Stomach (tissue), 9 donors: ENCODE results near the gene SH3RF2. TPM values are rescaled to one million over a fixed set of nuclear protein-coding genes. Genes with fewer than 3 reads are reported as not detected.
A peak's percentile ranks its signal among the peaks of the same experiment; 100 is the strongest.

ENCODE experiments used
- DNase-seq, 2 donors: peaks; one replicate each; pipeline versions ENCODE4 v3.0.0 to v3.0.0-alpha.2; 2013 to 2019
- H3K27ac ChIP-seq, 5 donors: fragments of 200-600 bp in 4 of 5; sonication (generic) in 4 of 5; one replicate each; pipeline ENCODE4 v1.5.1; 2013 to 2019; ENCODE audit warnings: mild to moderate bottlenecking in 1 of 5, moderate library complexity in 1 of 5
- H3K27me3 ChIP-seq, 3 donors: fragments of 200-600 bp; sonication (generic); one replicate each; pipeline ENCODE4 v1.5.1; 2017 to 2019; ENCODE audit warnings: mixed run types in 1 of 3
- H3K36me3 ChIP-seq, 4 donors: fragments of 200-600 bp; sonication (generic); 1 replicate in 3 of 4; 2 replicates in 1 of 4; pipeline ENCODE4 v1.5.1; 2016 to 2019
- H3K4me1 ChIP-seq, 4 donors: fragments of 200-600 bp; sonication (generic); one replicate each; pipeline ENCODE4 v1.5.1; 2016 to 2019
- H3K4me3 ChIP-seq, 4 donors: fragments of 200-600 bp; sonication (generic) in 3 of 4; one replicate each; pipeline ENCODE4 v1.5.1; 2016 to 2019; ENCODE audit warnings: mild to moderate bottlenecking in 1 of 4
- H3K9me3 ChIP-seq, 4 donors: fragments of 200-600 bp; sonication (generic); one replicate each; pipeline ENCODE4 v1.5.1; 2016 to 2019
- EP300 ChIP-seq: sonication (generic); formaldehyde crosslinking; IDR thresholded peaks from one replicate; pipeline ENCODE4 v1.6.1; 2017; ENCODE audit warnings: antibody characterized with exemption
- POLR2A ChIP-seq, 4 donors: fragments of 450-650 bp; IDR thresholded peaks; one replicate each; pipeline ENCODE4 v1.6.1; 2016; ENCODE audit warnings: antibody characterized with exemption in 4 of 4, control low read depth in 2 of 4, mild to moderate bottlenecking in 1 of 4, moderate library complexity in 1 of 4
- POLR2AphosphoS5 ChIP-seq, 3 donors: sonication (generic); formaldehyde crosslinking; IDR thresholded peaks; one replicate each; pipeline ENCODE4 v1.6.1; 2016; ENCODE audit warnings: antibody characterized with exemption in 3 of 3
- WGBS, 5 donors: extraction: QIAGEN DNeasy Blood & Tissue Kit in 3 of 5; methylation state at CpG; one replicate each; pipeline versions ENCODE4 v1.1.5 to v1.1.7; 2013 to 2018; 5-methylcytosine and 5-hydroxymethylcytosine counted together
- intact Hi-C: fragments of 100-400 bp; cut with DNase I; formaldehyde crosslinking; loops from one replicate; pipeline ENCODE4 v1.15.1; 2023; ENCODE audit warnings: low total_unique reads
- polyA plus RNA-seq, 3 donors: library from polyadenylated mRNA; stranded (reverse); fragments of 200-250 nt; gene quantifications; one replicate each; pipeline ENCODE4 v1.2.3, GENCODE V29; 2013
- total RNA-seq, 5 donors: library from RNA; depleted of rRNA; stranded (reverse); fragments of >200 nt; gene quantifications; one replicate each; pipeline versions ENCODE4 v1.1.0 to v1.2.3, GENCODE V29; 2014 to 2016
- TF ChIP-seq, protein P1 (sequence below), 7 experiments: fragments of 450-650 bp in 4 of 7; fragments of 200-600 bp in 3 of 7; sonication (generic) in 3 of 7; IDR thresholded peaks; one replicate each; pipeline ENCODE4 v1.5.1; 2016 to 2019; ENCODE audit warnings: antibody characterized with exemption in 7 of 7, control low read depth in 2 of 7, mild to moderate bottlenecking in 1 of 7
- donor health status: healthy with polysubstance abuse.
- donor health status: Bipolar disorder and iron deficiency.
- donor health status: healthy.

Gene SH3RF2
- total and polyA plus RNA-seq, 8 donors, result 20.8 to 62.0 (median 40.7) TPM

GRCh38 chr5:146048994-146049703, 112.8 kb downstream of the SH3RF2 start:
- WGBS, 5 donors, result 57 to 72% (median 68%) methylated on average over 10 to 15 of the region's 15 CpGs
- Histone ChIP-seq H3K27ac (no peak overlapping the region), H3K27me3 (no peaks in the 10 kb centered on the region), H3K4me3 (no peak overlapping the region), H3K36me3 (peaks cover 0 to 44% (median 19%) of the 10 kb centered on the region in 4 donors), H3K4me1 (peaks cover 0 to 7% (median 0%) of the 10 kb centered on the region in 4 donors), H3K9me3 (no peaks in the 10 kb centered on the region)
- DNase-seq, result peak; percentile 62 to 87
- intact Hi-C loops, result no loop called here
- no peak for TF ChIP-seq EP300
- TF ChIP-seq, protein P1, sequence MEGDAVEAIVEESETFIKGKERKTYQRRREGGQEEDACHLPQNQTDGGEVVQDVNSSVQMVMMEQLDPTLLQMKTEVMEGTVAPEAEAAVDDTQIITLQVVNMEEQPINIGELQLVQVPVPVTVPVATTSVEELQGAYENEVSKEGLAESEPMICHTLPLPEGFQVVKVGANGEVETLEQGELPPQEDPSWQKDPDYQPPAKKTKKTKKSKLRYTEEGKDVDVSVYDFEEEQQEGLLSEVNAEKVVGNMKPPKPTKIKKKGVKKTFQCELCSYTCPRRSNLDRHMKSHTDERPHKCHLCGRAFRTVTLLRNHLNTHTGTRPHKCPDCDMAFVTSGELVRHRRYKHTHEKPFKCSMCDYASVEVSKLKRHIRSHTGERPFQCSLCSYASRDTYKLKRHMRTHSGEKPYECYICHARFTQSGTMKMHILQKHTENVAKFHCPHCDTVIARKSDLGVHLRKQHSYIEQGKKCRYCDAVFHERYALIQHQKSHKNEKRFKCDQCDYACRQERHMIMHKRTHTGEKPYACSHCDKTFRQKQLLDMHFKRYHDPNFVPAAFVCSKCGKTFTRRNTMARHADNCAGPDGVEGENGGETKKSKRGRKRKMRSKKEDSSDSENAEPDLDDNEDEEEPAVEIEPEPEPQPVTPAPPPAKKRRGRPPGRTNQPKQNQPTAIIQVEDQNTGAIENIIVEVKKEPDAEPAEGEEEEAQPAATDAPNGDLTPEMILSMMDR (IDR thresholded peaks at IDR 0.05), result peak in 5 of 7 experiments; percentile 28 to 59 (median 57)

DNA sequence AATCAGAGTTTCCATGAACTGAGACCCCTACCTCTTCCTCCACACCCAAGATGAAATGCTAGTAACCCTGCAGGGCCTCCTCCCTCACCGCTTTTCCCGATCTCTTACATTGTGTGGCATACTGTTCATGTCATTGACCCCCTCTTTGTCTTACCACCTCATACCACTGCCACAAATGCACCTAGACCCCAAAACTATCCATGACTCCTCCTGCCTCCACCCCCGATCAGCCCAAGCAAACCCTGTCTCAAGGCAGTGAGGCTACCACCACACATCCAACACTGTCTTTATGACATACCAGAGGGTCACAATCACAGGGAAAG, 113.3 kb downstream of the SH3RF2 start:
- Histone ChIP-seq H3K9me3 (no peaks in the 10 kb centered on the region), H3K4me1 (peaks cover 0 to 7% (median 0%) of the 10 kb centered on the region in 4 donors), H3K27me3 (no peaks in the 10 kb centered on the region), H3K27ac (no peak overlapping the region), H3K36me3 (peaks cover 0 to 46% (median 20%) of the 10 kb centered on the region in 4 donors), H3K4me3 (no peak overlapping the region)
- WGBS, 5 donors, result 60 to 89% (median 81%) methylated on average over 3 of the region's 3 CpGs
- TF ChIP-seq POLR2A (IDR thresholded peaks at IDR 0.05) (no peak), POLR2AphosphoS5 (IDR thresholded peaks at IDR 0.05) (no peak)
- TF ChIP-seq, protein P1 (IDR thresholded peaks at IDR 0.05), result peak in 1 of 7 experiments; percentile 5
- DNase-seq, result no peak
- intact Hi-C loops, result no loop called here

DNA sequence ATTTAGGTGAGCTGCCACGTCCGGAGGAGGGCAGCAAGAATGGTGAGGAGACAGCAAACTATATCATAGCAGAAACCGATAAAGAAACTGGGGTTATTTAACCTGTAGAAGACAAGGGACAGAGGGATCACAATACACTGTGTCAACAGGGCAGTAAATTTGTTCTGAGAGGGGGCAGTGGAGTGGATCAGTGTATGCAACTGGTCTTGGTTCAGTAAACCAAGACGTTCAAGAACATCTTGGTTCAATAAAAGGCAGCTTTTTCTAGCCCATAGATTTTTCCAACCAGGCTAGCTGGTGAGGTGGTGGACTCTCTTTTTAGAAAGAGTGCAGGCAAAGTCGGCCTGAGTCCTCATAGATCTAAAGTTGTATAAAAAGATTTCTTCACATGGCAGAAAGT, 113.7 kb downstream of the SH3RF2 start:
- Histone ChIP-seq H3K27ac (no peak overlapping the region), H3K4me1 (peaks cover 0 to 7% (median 0%) of the 10 kb centered on the region in 4 donors), H3K9me3 (no peaks in the 10 kb centered on the region), H3K36me3 (peaks cover 0 to 46% (median 22%) of the 10 kb centered on the region in 4 donors), H3K27me3 (no peaks in the 10 kb centered on the region), H3K4me3 (no peak overlapping the region)
- no peak for DNase-seq
- intact Hi-C loops, result no loop called here
- 80 to 95% (median 89%) methylated on average over 5 of the region's 5 CpGs for WGBS, 5 donors
- no peak for TF ChIP-seq EP300
- TF ChIP-seq, protein P1 (IDR thresholded peaks at IDR 0.05), result no peak
- TF ChIP-seq POLR2AphosphoS5 (IDR thresholded peaks at IDR 0.05), result no peak
- TF ChIP-seq POLR2A (IDR thresholded peaks at IDR 0.05), result no peak

DNA sequence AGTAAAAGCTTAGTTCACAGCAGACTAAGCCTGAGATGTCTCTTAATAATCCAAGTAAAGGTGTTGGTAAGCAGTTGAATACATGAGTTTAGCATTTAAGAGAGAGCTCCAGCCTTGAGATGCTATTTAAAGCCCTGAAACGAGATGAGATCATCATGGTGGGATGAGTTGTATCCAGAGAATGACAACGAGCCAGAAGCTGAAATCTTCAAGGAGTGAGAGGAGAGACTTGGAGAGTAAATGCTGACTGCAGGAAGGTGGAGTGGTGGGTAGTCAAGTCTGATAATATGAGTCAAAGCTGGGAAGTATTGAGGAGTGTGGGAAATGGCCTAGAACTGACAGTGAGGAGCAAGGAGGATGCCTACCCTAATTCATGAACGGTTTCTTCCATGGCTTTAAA, 115.3 kb downstream of the SH3RF2 start:
- Histone ChIP-seq H3K9me3 (no peaks in the 10 kb centered on the region), H3K27ac (no peak overlapping the region), H3K36me3 (peaks cover 0 to 61% (median 36%) of the 10 kb centered on the region in 4 donors), H3K4me3 (no peak overlapping the region), H3K27me3 (no peaks in the 10 kb centered on the region), H3K4me1 (peaks cover 0 to 3% (median 0%) of the 10 kb centered on the region in 4 donors)
- TF ChIP-seq POLR2A (IDR thresholded peaks at IDR 0.05) (no peak), EP300 (no peak), POLR2AphosphoS5 (IDR thresholded peaks at IDR 0.05) (no peak)
- TF ChIP-seq, protein P1 (IDR thresholded peaks at IDR 0.05), result no peak
- WGBS, 5 donors, result 63 to 83% (median 78%) methylated on average over 3 of the region's 3 CpGs
- no peak for DNase-seq
- intact Hi-C loops, result no loop called here
